OCI-LY3 (cell line): ENCODE measurements around the gene CLP1.

Experiments used
- EZH2phosphoT487 ChIP-seq: fragments of 200-600 bp; shearing (Covaris generic); IDR thresholded peaks from 2 replicates; pipeline ENCODE4 v1.6.1; 2018; ENCODE audit warnings: antibody characterized with exemption, mixed run types, low read depth
- TF ChIP-seq, protein P1 (sequence below): fragments of 200-600, 300-600 bp; sonication (generic); IDR thresholded peaks from 2 replicates; pipeline ENCODE4 v1.5.1; 2014; ENCODE audit warnings: antibody characterized with exemption, low read length, low read depth

DNA sequence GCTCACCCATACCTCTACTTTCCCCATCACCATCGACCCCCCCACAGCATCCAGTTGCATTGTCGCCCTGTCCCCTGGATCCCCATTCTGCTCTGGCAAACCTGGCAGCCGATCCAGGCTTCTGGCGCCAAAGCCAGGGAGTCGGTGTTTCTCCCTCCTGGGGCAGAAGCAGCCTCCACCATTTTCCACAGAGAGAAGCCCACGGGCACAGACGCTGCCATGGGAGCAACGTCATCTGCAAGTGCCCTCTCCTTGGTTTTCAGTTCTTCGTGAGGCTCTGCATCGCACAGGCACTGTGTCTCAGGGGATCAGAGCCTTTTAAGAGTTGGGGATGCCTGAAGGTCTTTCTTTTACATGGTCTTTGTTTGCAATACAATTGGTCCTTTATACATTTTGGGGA, 10.2 kb upstream of the CLP1 start:
- TF ChIP-seq, protein P1, sequence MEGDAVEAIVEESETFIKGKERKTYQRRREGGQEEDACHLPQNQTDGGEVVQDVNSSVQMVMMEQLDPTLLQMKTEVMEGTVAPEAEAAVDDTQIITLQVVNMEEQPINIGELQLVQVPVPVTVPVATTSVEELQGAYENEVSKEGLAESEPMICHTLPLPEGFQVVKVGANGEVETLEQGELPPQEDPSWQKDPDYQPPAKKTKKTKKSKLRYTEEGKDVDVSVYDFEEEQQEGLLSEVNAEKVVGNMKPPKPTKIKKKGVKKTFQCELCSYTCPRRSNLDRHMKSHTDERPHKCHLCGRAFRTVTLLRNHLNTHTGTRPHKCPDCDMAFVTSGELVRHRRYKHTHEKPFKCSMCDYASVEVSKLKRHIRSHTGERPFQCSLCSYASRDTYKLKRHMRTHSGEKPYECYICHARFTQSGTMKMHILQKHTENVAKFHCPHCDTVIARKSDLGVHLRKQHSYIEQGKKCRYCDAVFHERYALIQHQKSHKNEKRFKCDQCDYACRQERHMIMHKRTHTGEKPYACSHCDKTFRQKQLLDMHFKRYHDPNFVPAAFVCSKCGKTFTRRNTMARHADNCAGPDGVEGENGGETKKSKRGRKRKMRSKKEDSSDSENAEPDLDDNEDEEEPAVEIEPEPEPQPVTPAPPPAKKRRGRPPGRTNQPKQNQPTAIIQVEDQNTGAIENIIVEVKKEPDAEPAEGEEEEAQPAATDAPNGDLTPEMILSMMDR, result no peak
- no peak for TF ChIP-seq EZH2phosphoT487
